ENCODE data around the gene HK1. TPM values are rescaled to one million over a fixed set of nuclear protein-coding genes. Genes with fewer than 3 reads are reported as not detected.

HK1 gene
- total RNA-seq, 2 donors from 2014 or later, result 186 to 228 TPM

GRCh38 chr10:69411476-69411875, 133.2 kb downstream of the HK1 start:
- H3K4me1 ChIP-seq, result peaks cover 0 to 38% of the 10 kb centered on the region in 2 donors
- no peak for TF ChIP-seq CTCF (IDR thresholded peaks at IDR 0.05)
- H3K27me3 ChIP-seq, result no peaks in the 10 kb centered on the region
- no peak overlapping the region for H3K4me3 ChIP-seq
- DNase-seq (ENCODE audit: low spot score), result no peak
- no peaks in the 10 kb centered on the region for H3K36me3 ChIP-seq
- H3K9me3 ChIP-seq, result no peaks in the 10 kb centered on the region
- no peak overlapping the region for H3K27ac ChIP-seq

GRCh38 chr10:69412232-69412790, 134.0 kb downstream of the HK1 start:
- Histone ChIP-seq H3K4me3 (no peak overlapping the region), H3K36me3 (no peaks in the 10 kb centered on the region), H3K4me1 (peaks cover 0 to 30% of the 10 kb centered on the region in 2 donors), H3K9me3 (no peaks in the 10 kb centered on the region), H3K27ac (no peak overlapping the region), H3K27me3 (no peaks in the 10 kb centered on the region)
- TF ChIP-seq CTCF (IDR thresholded peaks at IDR 0.05), result no peak
- DNase-seq (ENCODE audit: low spot score), result no peak

GRCh38 chr10:69413221-69413865, 135.0 kb downstream of the HK1 start:
- peak; percentile 63 to 75 for TF ChIP-seq CTCF (IDR thresholded peaks at IDR 0.05)
- Histone ChIP-seq H3K9me3 (no peaks in the 10 kb centered on the region), H3K36me3 (no peaks in the 10 kb centered on the region), H3K4me1 (peaks cover 0 to 19% of the 10 kb centered on the region in 2 donors), H3K27me3 (no peaks in the 10 kb centered on the region), H3K4me3 (no peak overlapping the region), H3K27ac (no peak overlapping the region)
- DNase-seq (ENCODE audit: low spot score), result peak; percentile 85

GRCh38 chr10:69414036-69415018, 136.0 kb downstream of the HK1 start:
- no peak overlapping the region for H3K4me3 ChIP-seq
- no peak overlapping the region for H3K27ac ChIP-seq
- H3K36me3 ChIP-seq, result no peaks in the 10 kb centered on the region
- H3K4me1 ChIP-seq, result peaks cover 0 to 13% of the 10 kb centered on the region in 2 donors
- no peaks in the 10 kb centered on the region for H3K27me3 ChIP-seq
- DNase-seq (ENCODE audit: low spot score), result no peak
- no peaks in the 10 kb centered on the region for H3K9me3 ChIP-seq
- no peak for TF ChIP-seq CTCF (IDR thresholded peaks at IDR 0.05)

GRCh38 chr10:69415049-69415448, 136.8 kb downstream of the HK1 start:
- Histone ChIP-seq H3K27me3 (no peaks in the 10 kb centered on the region), H3K9me3 (no peaks in the 10 kb centered on the region), H3K36me3 (no peaks in the 10 kb centered on the region), H3K4me1 (peaks cover 0 to 9% of the 10 kb centered on the region in 2 donors), H3K4me3 (no peak overlapping the region), H3K27ac (no peak overlapping the region)
- DNase-seq (ENCODE audit: low spot score), result no peak
- no peak for TF ChIP-seq CTCF (IDR thresholded peaks at IDR 0.05)
